Thoracic aorta (tissue), 2 donors: ENCODE measurements around the gene RPTOR. TPM values are rescaled to one million over a fixed set of nuclear protein-coding genes. Genes with fewer than 3 reads are reported as not detected.

Experiments
- ATAC-seq: fragments of 150-250 bp; one replicate; pipeline ENCODE4 v1.8.0; 2017; ENCODE audit warnings: low read depth; ENCODE audit not compliant: insufficient number of reproducible peaks, low FRiP score
- DNase-seq: peaks from one replicate; pipeline ENCODE4 v3.0.0-alpha.2; 2020; ENCODE audit warnings: low spot score
- H3K27ac ChIP-seq, 2 donors: fragments of 200-600 bp; sonication (generic); 1 replicate in 1 of 2; 2 replicates in 1 of 2; pipeline ENCODE4 v1.5.1; 2016; ENCODE audit warnings: mild to moderate bottlenecking in 2 of 2, moderate library complexity in 2 of 2
- H3K27me3 ChIP-seq: fragments of 200-600 bp; sonication (generic); replicated peaks from 2 replicates; pipeline ENCODE4 v1.6.0; 2016; ENCODE audit warnings: mild to moderate bottlenecking; ENCODE audit not compliant: insufficient read depth
- H3K36me3 ChIP-seq: fragments of 200-600 bp; sonication (generic); one replicate; pipeline ENCODE4 v1.5.1; 2016
- H3K4me1 ChIP-seq, 2 donors: fragments of 200-600 bp; sonication (generic); 1 replicate in 1 of 2; 2 replicates in 1 of 2; pipeline versions ENCODE4 v1.5.1 to v1.6.0; 2016; ENCODE audit warnings: low read depth in 2 of 2, mild to moderate bottlenecking in 1 of 2; ENCODE audit not compliant: control insufficient read depth in 1 of 2
- H3K4me3 ChIP-seq: fragments of 200-600 bp; sonication (generic); 2 replicates; pipeline ENCODE4 v1.5.1; 2016; ENCODE audit warnings: mild to moderate bottlenecking
- H3K9me3 ChIP-seq: fragments of 200-600 bp; sonication (generic); 2 replicates; pipeline ENCODE4 v1.5.1; 2016
- CTCF ChIP-seq: fragments of 200-600 bp; sonication (generic); IDR thresholded peaks from one replicate; pipeline ENCODE4 v1.5.1; 2019; ENCODE audit warnings: antibody characterized with exemption
- total RNA-seq, 2 donors: library from RNA; depleted of rRNA; stranded (reverse); fragments of >200 nt; gene quantifications; one replicate each; pipeline versions ENCODE4 v1.1.0 to v1.2.3, GENCODE V29; 2016

Gene RPTOR
- total RNA-seq, 2 donors from 2014 or later, result 42.0 to 47.4 TPM

GRCh38 chr17:80953471-80954315 is 409.1 kb downstream of the RPTOR start:
- no peak for DNase-seq
- H3K27me3 ChIP-seq, result no peaks in the 10 kb centered on the region
- TF ChIP-seq CTCF, result no peak
- H3K36me3 ChIP-seq, result peaks cover 11% of the 10 kb centered on the region
- no peak overlapping the region for H3K27ac ChIP-seq
- H3K4me1 ChIP-seq, result peaks cover 3 to 20% of the 10 kb centered on the region in 2 donors
- no peaks in the 10 kb centered on the region for H3K9me3 ChIP-seq
- no peak for ATAC-seq
- H3K4me3 ChIP-seq, result no peak overlapping the region

- Histone ChIP-seq H3K4me3 (no peak overlapping the region), H3K4me1 (peaks cover 5 to 20% of the 10 kb centered on the region in 2 donors), H3K27me3 (no peaks in the 10 kb centered on the region), H3K9me3 (no peaks in the 10 kb centered on the region), H3K36me3 (peaks cover 10% of the 10 kb centered on the region), H3K27ac (no peak overlapping the region)
- no peak for TF ChIP-seq CTCF
- DNase-seq, result no peak
- ATAC-seq, result no peak
Observed at GRCh38 chr17:80955078-80955477, 410.4 kb downstream of the RPTOR start.

- Histone ChIP-seq H3K4me3 (no peak overlapping the region), H3K36me3 (peaks cover 6% of the 10 kb centered on the region), H3K27ac (no peak overlapping the region), H3K9me3 (no peaks in the 10 kb centered on the region), H3K4me1 (peaks cover 6 to 24% of the 10 kb centered on the region in 2 donors), H3K27me3 (no peaks in the 10 kb centered on the region)
- DNase-seq (no peak), ATAC-seq (no peak)
- TF ChIP-seq CTCF, result no peak
Observed at GRCh38 chr17:80955671-80956280, 411.1 kb downstream of the RPTOR start.

- no peaks in the 10 kb centered on the region for H3K36me3 ChIP-seq
- no peak for TF ChIP-seq CTCF
- no peak overlapping the region for H3K27ac ChIP-seq
- H3K9me3 ChIP-seq, result no peaks in the 10 kb centered on the region
- no peak for DNase-seq
- no peak overlapping the region for H3K4me3 ChIP-seq
- no peaks in the 10 kb centered on the region for H3K27me3 ChIP-seq
- peaks cover 9 to 32% of the 10 kb centered on the region in 2 donors for H3K4me1 ChIP-seq
- ATAC-seq, result no peak
Observed at GRCh38 chr17:80956321-80957190, 411.9 kb downstream of the RPTOR start.
